HG03460 (cell line): ENCODE results near the gene PPL.
"Not testable (repeated sequence)": the region's sequence is repeated elsewhere in the genome, so short reads cannot be mapped to it uniquely, and the experiment has no call there.

Source experiments
- ATAC-seq: cut with Tn5 transposase; IDR thresholded peaks from one replicate; pipeline ENCODE4 v1.9.1; 2021; ENCODE audit not compliant: unreplicated experiment

The PPL gene

GRCh38 chr16:4958510-4959438, 21.8 kb upstream of the PPL start:
- no peak for ATAC-seq

GRCh38 chr16:4957720-4958509, 21.0 kb upstream of the PPL start, which contains the start of gene SEC14L5:
Gene SEC14L5 (plus strand): TSS chr16:4958330. CDS start chr16:4959324, 994 bp downstream.
- ATAC-seq: peak; percentile 78

- no peak for ATAC-seq
These were observed 20.4 kb upstream of the PPL start for GRCh38 chr16:4957420-4957719.

- ATAC-seq: no peak
These were observed 17.8 kb upstream of the PPL start for GRCh38 chr16:4954714-4955113.

GRCh38 chr16:4951583-4951982, 14.6 kb upstream of the PPL start:
- ATAC-seq: not testable (repeated sequence)

GRCh38 chr16:4949986-4950385, 13.0 kb upstream of the PPL start:
- no peak for ATAC-seq

GRCh38 chr16:4948903-4949766, 12.2 kb upstream of the PPL start:
- ATAC-seq: no peak

- no peak for ATAC-seq
These were observed 11.0 kb upstream of the PPL start for GRCh38 chr16:4947722-4948503.

- ATAC-seq: no peak
These were observed 10.0 kb upstream of the PPL start for GRCh38 chr16:4946917-4947316.

- no peak for ATAC-seq
These were observed 8.9 kb upstream of the PPL start for GRCh38 chr16:4945560-4946502.

GRCh38 chr16:4944333-4945281, 7.7 kb upstream of the PPL start:
- no peak for ATAC-seq

- ATAC-seq: no peak
These were observed 5.5 kb upstream of the PPL start for GRCh38 chr16:4942481-4942880.

GRCh38 chr16:4940719-4941118, 3.8 kb upstream of the PPL start:
- ATAC-seq: no peak

- no peak for ATAC-seq
These were observed 1.7 kb upstream of the PPL start for GRCh38 chr16:4938683-4939030.

- no peak for ATAC-seq
These were observed 1.1 kb upstream of the PPL start for GRCh38 chr16:4937782-4938682.

GRCh38 chr16:4936181-4936990, 562 bp downstream of the PPL start:
- ATAC-seq: no peak
